Retinal pigment epithelial cell (primary cell): ENCODE data around the gene SPTBN1.

Experiments used
- DNase-seq: peaks from one replicate; pipeline ENCODE4 v3.0.0-alpha.2; 2010; ENCODE audit warnings: low read depth
- H3K4me3 ChIP-seq: 2 replicates; pipeline ENCODE4 v1.5.1; 2011; ENCODE audit warnings: mild to moderate bottlenecking, low read length, control low read depth, moderate library complexity
- TF ChIP-seq, protein P1 (sequence below): conservative IDR thresholded peaks from 2 replicates; pipeline ENCODE4 v1.5.1; 2011; ENCODE audit warnings: low read depth, low read length, control low read depth, inconsistent platforms

Gene SPTBN1

DNA sequence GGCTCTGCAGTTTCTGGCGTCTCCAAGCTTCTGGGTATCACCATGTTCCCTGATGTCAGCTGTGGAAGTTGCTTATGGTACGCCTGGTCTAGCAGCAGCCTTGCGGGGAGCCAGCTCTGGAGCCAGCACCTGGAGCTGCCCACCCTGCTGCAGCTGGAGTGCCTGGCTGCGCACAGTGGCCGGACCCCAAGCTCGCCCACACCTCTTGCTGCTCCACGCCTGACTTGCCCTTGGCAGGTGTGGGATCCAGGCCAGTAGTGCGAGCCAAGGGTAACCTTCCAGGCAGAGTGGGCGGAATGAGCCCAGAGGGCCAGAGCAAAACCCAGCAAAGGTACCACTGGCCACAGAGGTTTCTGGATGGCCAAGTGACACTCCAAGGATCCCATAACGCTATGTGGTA is 254.1 kb downstream of the SPTBN1 start:
- TF ChIP-seq, protein P1, sequence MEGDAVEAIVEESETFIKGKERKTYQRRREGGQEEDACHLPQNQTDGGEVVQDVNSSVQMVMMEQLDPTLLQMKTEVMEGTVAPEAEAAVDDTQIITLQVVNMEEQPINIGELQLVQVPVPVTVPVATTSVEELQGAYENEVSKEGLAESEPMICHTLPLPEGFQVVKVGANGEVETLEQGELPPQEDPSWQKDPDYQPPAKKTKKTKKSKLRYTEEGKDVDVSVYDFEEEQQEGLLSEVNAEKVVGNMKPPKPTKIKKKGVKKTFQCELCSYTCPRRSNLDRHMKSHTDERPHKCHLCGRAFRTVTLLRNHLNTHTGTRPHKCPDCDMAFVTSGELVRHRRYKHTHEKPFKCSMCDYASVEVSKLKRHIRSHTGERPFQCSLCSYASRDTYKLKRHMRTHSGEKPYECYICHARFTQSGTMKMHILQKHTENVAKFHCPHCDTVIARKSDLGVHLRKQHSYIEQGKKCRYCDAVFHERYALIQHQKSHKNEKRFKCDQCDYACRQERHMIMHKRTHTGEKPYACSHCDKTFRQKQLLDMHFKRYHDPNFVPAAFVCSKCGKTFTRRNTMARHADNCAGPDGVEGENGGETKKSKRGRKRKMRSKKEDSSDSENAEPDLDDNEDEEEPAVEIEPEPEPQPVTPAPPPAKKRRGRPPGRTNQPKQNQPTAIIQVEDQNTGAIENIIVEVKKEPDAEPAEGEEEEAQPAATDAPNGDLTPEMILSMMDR = no peak
- no peak for DNase-seq
- H3K4me3 ChIP-seq = no peak overlapping the region

DNA sequence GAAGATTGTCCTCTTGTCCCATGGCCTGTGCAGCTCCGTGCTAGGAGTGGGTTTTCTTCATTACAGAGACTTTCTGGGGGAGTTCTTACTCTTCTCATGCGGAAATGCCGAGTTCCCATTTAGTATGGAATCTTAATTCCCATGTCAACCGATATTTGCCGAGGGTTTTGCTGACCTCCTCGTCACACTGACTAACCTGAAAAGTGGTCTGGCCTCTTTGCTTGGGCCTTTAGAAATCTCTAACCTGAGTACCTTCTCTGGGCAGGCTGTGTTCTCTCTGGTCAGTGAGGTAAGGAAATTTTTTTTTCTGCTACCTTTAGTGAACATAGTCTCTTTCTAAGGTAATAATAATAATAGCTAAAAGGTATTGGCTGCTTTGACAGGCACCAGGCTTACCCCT is 256.4 kb downstream of the SPTBN1 start:
- TF ChIP-seq, protein P1 = no peak
- H3K4me3 ChIP-seq = no peak overlapping the region
- no peak for DNase-seq

DNA sequence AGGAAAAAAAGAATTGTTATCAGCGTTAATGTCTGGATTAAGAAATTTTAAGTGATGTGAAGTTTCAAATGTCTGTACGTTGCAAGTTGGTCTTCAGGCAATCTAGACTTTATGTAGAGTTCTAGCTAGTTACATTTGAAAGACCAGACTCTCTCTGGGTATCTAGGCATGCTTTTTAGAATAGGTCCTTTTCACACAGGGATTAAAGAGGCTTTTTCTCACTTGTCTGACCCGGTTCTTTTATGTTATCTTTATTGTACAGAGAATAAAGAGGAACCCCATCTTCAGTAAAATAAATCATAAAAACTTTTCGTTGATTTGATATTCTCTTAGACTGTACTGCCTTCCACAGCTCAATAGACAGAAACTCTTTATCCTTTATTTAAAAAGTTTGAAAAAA is 258.9 kb downstream of the SPTBN1 start:
- no peak overlapping the region for H3K4me3 ChIP-seq
- TF ChIP-seq, protein P1 = no peak
- DNase-seq = no peak

DNA sequence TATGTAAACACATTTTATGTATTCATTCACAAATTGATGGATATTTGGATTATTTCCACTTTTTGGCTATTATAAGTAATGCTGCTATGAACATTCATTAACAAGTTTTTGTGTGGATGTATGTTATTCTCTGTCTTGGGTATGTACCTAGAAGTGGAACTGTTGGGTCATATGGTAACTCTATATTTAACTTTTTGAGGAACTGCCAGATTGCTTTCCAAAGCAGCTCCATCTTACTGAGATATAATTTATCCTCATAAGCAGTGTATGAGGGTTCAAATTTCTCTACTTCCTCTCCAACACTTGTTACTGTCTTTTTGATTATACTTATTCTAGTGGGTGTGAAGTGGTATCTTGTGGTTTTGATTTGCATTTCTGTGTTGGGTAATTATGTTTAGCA is 260.2 kb downstream of the SPTBN1 start:
- DNase-seq = no peak
- H3K4me3 ChIP-seq = no peak overlapping the region
- TF ChIP-seq, protein P1 = no peak

DNA sequence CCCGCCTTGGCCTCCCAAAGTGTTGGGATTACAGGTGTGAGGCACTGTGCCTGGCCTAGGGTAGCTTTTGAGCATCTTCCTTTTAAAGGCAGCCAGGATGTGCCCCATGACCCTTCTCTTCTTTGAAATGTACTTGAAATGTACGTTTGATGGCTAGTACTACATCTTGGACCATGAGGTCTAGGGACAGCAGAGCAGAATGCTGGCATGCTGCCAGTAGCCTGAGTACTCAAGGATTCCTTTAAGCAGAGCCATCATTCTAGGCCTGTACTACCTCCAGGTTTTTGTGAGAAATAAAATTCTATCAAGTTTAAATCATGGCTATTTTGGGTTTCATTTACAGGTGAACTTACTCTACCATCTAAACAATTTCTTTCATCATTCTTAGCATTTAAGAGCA is 264.4 kb downstream of the SPTBN1 start:
- no peak overlapping the region for H3K4me3 ChIP-seq
- DNase-seq = no peak
- TF ChIP-seq, protein P1 = no peak
